Dedifferentiated amniotic fluid mesenchymal stem cell (primary cell): ENCODE results near the gene RAG2.

Experiments
- DNase-seq: peaks from one replicate; pipeline ENCODE4 v3.0.0-alpha.2; 2016; ENCODE audit errors: extremely low spot score

RAG2 gene

GRCh38 chr11:36550385-36551115 is 47.5 kb downstream of the RAG2 start:
- no peak for DNase-seq
